ENCODE measurements around the gene PIMREG.

The PIMREG gene

DNA sequence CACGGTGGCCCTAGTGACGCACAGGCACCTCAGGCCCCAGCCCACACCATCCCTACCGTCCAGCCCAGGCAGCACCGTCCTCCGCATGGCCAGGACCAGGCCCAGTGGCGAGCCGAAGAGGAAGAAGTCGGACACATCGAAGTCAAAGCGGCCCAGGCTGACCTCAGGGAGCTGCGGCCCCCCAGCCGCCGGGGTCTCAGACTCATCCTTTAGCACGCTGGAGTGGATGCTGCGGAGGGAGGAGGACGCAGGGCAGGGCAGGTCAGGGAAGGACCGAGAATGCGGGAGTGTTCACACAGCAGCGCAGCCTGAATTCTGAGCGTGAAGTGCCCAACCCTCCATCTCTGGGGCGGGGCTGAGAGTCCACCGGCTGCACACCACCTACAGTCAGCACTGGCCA lies 30.1 kb downstream of the PIMREG start:
- ChIA-PET POLR2A (no interaction called here), CTCF (no interaction called here)
- no peak for TF ChIP-seq HDGF (IDR thresholded peaks at IDR 0.05; ENCODE audit: borderline replicate concordance)
- TF ChIP-seq LEF1 (IDR thresholded peaks at IDR 0.05; ENCODE audit: borderline replicate concordance) = no peak
- TF ChIP-seq ARNT (IDR thresholded peaks at IDR 0.05) = no peak
- no peak for TF ChIP-seq SUZ12 (IDR thresholded peaks at IDR 0.05)
- no peak for TF ChIP-seq SP1 (IDR thresholded peaks at IDR 0.05)
- no peak for TF ChIP-seq L3MBTL2 (conservative IDR thresholded peaks at IDR 0.05)
- no peak for TF ChIP-seq FOXA1 (IDR thresholded peaks at IDR 0.05)
- TF ChIP-seq BHLHE40 (IDR thresholded peaks at IDR 0.05; ENCODE audit: borderline replicate concordance) = no peak
- no peak for DNase-seq (ENCODE audit: extremely low spot score)

DNA sequence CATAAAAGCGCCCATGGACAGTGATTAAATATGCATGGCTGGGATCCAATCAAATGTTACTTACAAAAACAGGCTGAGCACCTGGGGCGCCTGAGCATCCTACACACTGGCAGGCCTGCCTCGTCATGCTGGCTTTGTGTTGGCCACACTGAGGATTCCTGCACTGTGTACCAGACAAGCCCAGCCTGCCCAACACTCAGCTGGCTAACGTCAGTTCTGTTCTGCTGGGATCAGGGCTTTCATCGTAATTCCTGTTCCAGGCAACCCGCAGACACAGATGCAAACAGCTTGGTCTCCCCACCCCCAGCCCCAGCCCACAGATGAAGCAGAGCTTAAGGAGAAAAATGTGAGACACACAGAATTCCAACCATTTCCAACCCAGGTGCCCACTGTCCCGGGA lies 30.7 kb downstream of the PIMREG start:
- no peak for DNase-seq (ENCODE audit: extremely low spot score)
- ChIA-PET CTCF (no interaction called here), POLR2A (no interaction called here)
- no peak for TF ChIP-seq FOXA1 (IDR thresholded peaks at IDR 0.05)
- TF ChIP-seq ELF4 (IDR thresholded peaks at IDR 0.05) = no peak
- no peak for TF ChIP-seq TARDBP (IDR thresholded peaks at IDR 0.05)
- no peak for TF ChIP-seq FOXK2 (IDR thresholded peaks at IDR 0.05)
- no peak for TF ChIP-seq CTBP1 (IDR thresholded peaks at IDR 0.05; ENCODE audit: borderline replicate concordance)
- no peak for TF ChIP-seq ARNT (IDR thresholded peaks at IDR 0.05)
- TF ChIP-seq ZNF384 (IDR thresholded peaks at IDR 0.05) = no peak
- TF ChIP-seq, protein P1, sequence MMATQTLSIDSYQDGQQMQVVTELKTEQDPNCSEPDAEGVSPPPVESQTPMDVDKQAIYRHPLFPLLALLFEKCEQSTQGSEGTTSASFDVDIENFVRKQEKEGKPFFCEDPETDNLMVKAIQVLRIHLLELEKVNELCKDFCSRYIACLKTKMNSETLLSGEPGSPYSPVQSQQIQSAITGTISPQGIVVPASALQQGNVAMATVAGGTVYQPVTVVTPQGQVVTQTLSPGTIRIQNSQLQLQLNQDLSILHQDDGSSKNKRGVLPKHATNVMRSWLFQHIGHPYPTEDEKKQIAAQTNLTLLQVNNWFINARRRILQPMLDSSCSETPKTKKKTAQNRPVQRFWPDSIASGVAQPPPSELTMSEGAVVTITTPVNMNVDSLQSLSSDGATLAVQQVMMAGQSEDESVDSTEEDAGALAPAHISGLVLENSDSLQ (IDR thresholded peaks at IDR 0.05) = no peak
- no peak for TF ChIP-seq FOXM1 (IDR thresholded peaks at IDR 0.05; ENCODE audit: borderline replicate concordance)

DNA sequence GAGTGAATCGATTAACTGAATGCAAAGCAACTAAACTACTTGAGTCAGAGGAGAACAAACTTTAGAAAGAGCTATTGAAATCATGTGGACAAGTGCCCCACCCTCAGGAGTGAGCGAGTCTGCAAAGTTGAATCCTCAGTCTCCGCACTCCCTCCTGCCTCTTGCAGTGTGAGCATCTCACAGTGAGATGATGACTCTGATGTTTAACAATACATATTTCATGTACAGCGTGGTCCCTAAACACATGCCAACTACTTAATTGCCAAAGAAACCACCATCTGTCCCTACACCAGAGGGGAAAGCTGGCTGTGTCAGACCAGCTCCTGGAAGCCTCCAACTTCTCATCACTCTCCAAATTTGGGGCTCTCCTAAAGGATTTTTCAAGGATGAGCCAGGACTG lies 31.2 kb downstream of the PIMREG start:
- TF ChIP-seq LEF1 (IDR thresholded peaks at IDR 0.05; ENCODE audit: borderline replicate concordance) = no peak
- no peak for TF ChIP-seq ELF4 (IDR thresholded peaks at IDR 0.05)
- no peak for TF ChIP-seq FOXK2 (IDR thresholded peaks at IDR 0.05)
- TF ChIP-seq, protein P1 (IDR thresholded peaks at IDR 0.05) = no peak
- TF ChIP-seq NFRKB (IDR thresholded peaks at IDR 0.05) = no peak
- no peak for TF ChIP-seq ARNT (IDR thresholded peaks at IDR 0.05)
- TF ChIP-seq BHLHE40 (IDR thresholded peaks at IDR 0.05; ENCODE audit: borderline replicate concordance) = no peak
- no peak for TF ChIP-seq SUZ12 (IDR thresholded peaks at IDR 0.05)
- no peak for TF ChIP-seq SP1 (IDR thresholded peaks at IDR 0.05)
- TF ChIP-seq TARDBP (IDR thresholded peaks at IDR 0.05) = no peak
- no peak for TF ChIP-seq L3MBTL2 (conservative IDR thresholded peaks at IDR 0.05)
- no peak for TF ChIP-seq CTBP1 (IDR thresholded peaks at IDR 0.05; ENCODE audit: borderline replicate concordance)
- no peak for TF ChIP-seq HDGF (IDR thresholded peaks at IDR 0.05; ENCODE audit: borderline replicate concordance)
- no peak for TF ChIP-seq FOXM1 (IDR thresholded peaks at IDR 0.05; ENCODE audit: borderline replicate concordance)
- TF ChIP-seq FOXA1 (IDR thresholded peaks at IDR 0.05) = no peak
- TF ChIP-seq ZNF384 (IDR thresholded peaks at IDR 0.05) = no peak
- no peak for DNase-seq (ENCODE audit: extremely low spot score)
- ChIA-PET POLR2A (no interaction called here), CTCF (interaction anchor here (1.0 kb wide), 1 partner anchor 76 kb away, joined by 3 read pairs; no protein-coding TSS in a partner anchor)

DNA sequence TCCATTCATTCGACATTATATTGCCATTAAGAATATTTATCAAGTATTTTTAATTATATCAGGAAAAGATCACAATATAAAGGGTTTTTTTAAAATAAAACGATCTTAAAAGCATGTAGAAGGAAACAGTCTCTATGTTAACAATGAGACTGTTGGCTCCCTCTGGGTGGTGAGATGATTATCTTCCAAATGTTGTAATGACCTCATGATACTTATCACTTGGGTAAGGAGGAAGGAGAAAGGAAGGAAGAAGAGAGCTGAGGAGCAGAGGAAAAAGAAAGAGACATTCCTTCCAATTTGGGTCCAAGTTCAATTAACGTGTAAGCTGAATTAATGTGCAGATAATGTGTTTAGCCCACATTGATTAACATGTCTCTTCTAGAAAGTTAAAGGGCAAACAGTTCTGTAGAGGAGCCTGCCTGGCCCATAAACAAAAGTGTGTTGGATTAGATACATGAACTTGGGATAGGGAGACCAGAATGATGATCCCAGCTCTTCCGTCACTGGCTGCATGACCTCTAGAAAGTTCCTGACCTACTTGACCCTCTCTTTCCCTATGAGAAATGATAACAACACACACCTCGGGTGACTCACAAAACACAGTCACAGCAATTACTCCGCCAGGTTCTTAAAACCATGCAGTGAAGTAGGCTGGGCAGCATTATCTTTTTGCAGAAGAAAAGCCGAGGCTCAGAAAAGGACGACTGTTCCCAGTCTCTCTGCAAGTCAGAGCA lies 32.0 kb downstream of the PIMREG start:
- no peak for DNase-seq (ENCODE audit: extremely low spot score)
- CTCF ChIA-PET = interaction anchor here (1.0 kb wide), 1 partner anchor 75 kb away, joined by 3 read pairs; no protein-coding TSS in a partner anchor
- TF ChIP-seq NFRKB (IDR thresholded peaks at IDR 0.05) = no peak
- TF ChIP-seq CTBP1 (IDR thresholded peaks at IDR 0.05; ENCODE audit: borderline replicate concordance) = no peak
- no peak for TF ChIP-seq BHLHE40 (IDR thresholded peaks at IDR 0.05; ENCODE audit: borderline replicate concordance)
- no peak for TF ChIP-seq ZNF384 (IDR thresholded peaks at IDR 0.05)
- TF ChIP-seq LEF1 (IDR thresholded peaks at IDR 0.05; ENCODE audit: borderline replicate concordance) = no peak
- no peak for TF ChIP-seq TARDBP (IDR thresholded peaks at IDR 0.05)
- no peak for TF ChIP-seq ELF4 (IDR thresholded peaks at IDR 0.05)
- TF ChIP-seq, protein P1 (IDR thresholded peaks at IDR 0.05) = no peak
- no peak for TF ChIP-seq ARNT (IDR thresholded peaks at IDR 0.05)
- POLR2A ChIA-PET = no interaction called here

DNA sequence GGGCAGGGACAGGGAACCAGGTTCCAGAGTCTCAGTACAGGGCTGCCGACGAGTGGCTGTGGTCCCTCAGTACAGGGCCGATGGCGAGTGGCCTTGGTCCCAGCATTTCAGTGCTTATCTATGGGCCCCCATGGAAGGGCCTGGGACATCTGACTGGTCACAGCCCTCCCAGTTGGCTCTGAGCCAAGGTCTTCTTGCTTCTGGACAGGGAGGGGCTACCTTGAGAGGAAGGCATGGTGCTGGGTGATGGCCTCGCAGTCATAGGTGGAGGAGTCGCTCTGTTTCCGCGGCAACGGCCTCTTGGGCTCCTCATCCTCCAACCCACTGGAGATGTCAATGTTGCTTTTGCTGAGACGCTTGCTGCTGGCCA lies 32.5 kb downstream of the PIMREG start:
- CTCF ChIA-PET = no interaction called here
- no peak for DNase-seq (ENCODE audit: extremely low spot score)
- POLR2A ChIA-PET = no interaction called here
- TF ChIP-seq SP1 (IDR thresholded peaks at IDR 0.05) (no peak), NFRKB (IDR thresholded peaks at IDR 0.05) (no peak), ARNT (IDR thresholded peaks at IDR 0.05) (no peak), FOXK2 (IDR thresholded peaks at IDR 0.05) (no peak)
- TF ChIP-seq, protein P1 (IDR thresholded peaks at IDR 0.05) = no peak

DNA sequence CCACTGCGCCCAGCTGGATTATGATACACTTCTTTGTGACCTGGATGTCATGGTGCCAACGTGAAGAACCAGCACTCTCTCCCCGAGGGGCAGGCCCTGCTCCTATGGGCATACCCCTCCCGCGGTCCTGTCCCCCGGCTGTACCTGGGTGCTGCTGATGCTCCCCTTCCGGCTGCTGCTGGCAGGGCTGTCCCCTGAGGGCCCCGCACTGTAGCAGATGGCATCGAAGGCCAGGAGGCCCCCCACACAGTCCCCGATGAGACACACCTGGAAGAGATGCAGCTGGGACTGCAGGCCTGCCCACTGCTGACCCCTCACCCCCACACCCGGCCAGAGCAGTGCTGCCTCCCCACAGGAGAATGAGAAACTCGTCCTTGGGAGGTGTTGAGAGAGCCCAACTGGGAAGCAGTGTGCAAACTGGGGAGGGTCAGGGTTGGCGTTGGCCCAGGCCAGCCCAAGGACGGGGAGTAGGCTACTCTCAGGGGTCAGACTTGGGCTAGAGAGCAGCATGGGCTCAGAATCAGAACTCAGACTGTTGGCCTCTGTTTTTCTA lies 33.7 kb downstream of the PIMREG start:
- CTCF ChIA-PET = no interaction called here
- DNase-seq (ENCODE audit: extremely low spot score) = no peak
- POLR2A ChIA-PET = no interaction called here
- TF ChIP-seq ARNT (IDR thresholded peaks at IDR 0.05) (no peak), ZNF384 (IDR thresholded peaks at IDR 0.05) (no peak), BHLHE40 (IDR thresholded peaks at IDR 0.05; ENCODE audit: borderline replicate concordance) (no peak), NFRKB (IDR thresholded peaks at IDR 0.05) (no peak), CTBP1 (IDR thresholded peaks at IDR 0.05; ENCODE audit: borderline replicate concordance) (no peak), TARDBP (IDR thresholded peaks at IDR 0.05) (no peak), HDGF (IDR thresholded peaks at IDR 0.05; ENCODE audit: borderline replicate concordance) (no peak), LEF1 (IDR thresholded peaks at IDR 0.05; ENCODE audit: borderline replicate concordance) (no peak), FOXK2 (IDR thresholded peaks at IDR 0.05) (no peak), FOXM1 (IDR thresholded peaks at IDR 0.05; ENCODE audit: borderline replicate concordance) (no peak), ELF4 (IDR thresholded peaks at IDR 0.05) (no peak)
- TF ChIP-seq, protein P1 (IDR thresholded peaks at IDR 0.05) = no peak
